ENCODE results near the gene PTS. TPM values are rescaled to one million over a fixed set of nuclear protein-coding genes. Genes with fewer than 3 reads are reported as not detected.

PTS gene
- polyA plus RNA-seq, 3 donors, result 11.8 to 25.0 (median 14.0) TPM

GRCh38 chr11:112213753-112214152 lies 12.5 kb upstream of the PTS start:
- no peaks in the 10 kb centered on the region for H4K20me1 ChIP-seq (ENCODE audit: insufficient read depth, low read length)
- H3K9me3 ChIP-seq (replicated peaks in 1 of 2; ENCODE audit: control insufficient read depth in 1 of 2, insufficient read depth in 1 of 2, low read length in 2 of 2), result no peaks in the 10 kb centered on the region
- H3K4me2 ChIP-seq (replicated peaks; ENCODE audit: extremely low read depth, low read length, poor library complexity, severe bottlenecking), result no peak overlapping the region
- intact Hi-C loops (cut with micrococcal nuclease), result loop anchor here (10.0 kb wide), 3 partner anchors 341 to 1321 kb away; no protein-coding TSS in a partner anchor
- H3K36me3 Mint-ChIP-seq, result no peaks in the 10 kb centered on the region
- H3K4me1 Mint-ChIP-seq, result peaks cover 23% of the 10 kb centered on the region
- H3K4me3 ChIP-seq (replicated peaks in 1 of 3; ENCODE audit: low read depth in 2 of 3, low read length in 3 of 3), result no peak overlapping the region
- no peak for DNase-seq
- peaks cover 0 to 8% (median 0%) of the 10 kb centered on the region in 3 donors for H3K27me3 Mint-ChIP-seq (ENCODE audit: low read depth in 3 of 3)
- WGBS (ENCODE audit: insufficient coverage), result no CpG with 5 or more reads among the region's 4 CpGs
- H3K79me2 ChIP-seq (ENCODE audit: insufficient read depth, low read length), result no peaks in the 10 kb centered on the region
- no peak for TF ChIP-seq CTCF (IDR thresholded peaks at IDR 0.05)
- H3K27ac ChIP-seq (ENCODE audit: low read depth in 1 of 2, low read length in 2 of 2), result no peak overlapping the region
- H3K4me1 ChIP-seq (ENCODE audit: control insufficient read depth in 1 of 2, insufficient read depth in 2 of 2, low read length in 2 of 2), result no peaks in the 10 kb centered on the region
- H3K36me3 ChIP-seq (replicated peaks in 1 of 2; ENCODE audit: control insufficient read depth in 1 of 2, insufficient read depth in 2 of 2, low read length in 2 of 2), result no peaks in the 10 kb centered on the region
- no peaks in the 10 kb centered on the region for H3K27me3 ChIP-seq (ENCODE audit: control insufficient read depth in 2 of 2, insufficient read depth in 2 of 2, low read length in 2 of 2)
- H2AFZ ChIP-seq (ENCODE audit: insufficient read depth, low read depth, low read length, poor library complexity, severe bottlenecking), result no peak overlapping the region
- H3K9me3 Mint-ChIP-seq, result peaks cover 0 to 1% (median 0%) of the 10 kb centered on the region in 7 donors
- H3K27ac Mint-ChIP-seq, result no peak overlapping the region
- H3K9ac ChIP-seq (ENCODE audit: insufficient read depth, low read length, poor library complexity, severe bottlenecking), result no peak overlapping the region
- no peak overlapping the region for H3K4me3 Mint-ChIP-seq

GRCh38 chr11:112215621-112216020 lies 10.6 kb upstream of the PTS start:
- no peak overlapping the region for H3K9ac ChIP-seq (ENCODE audit: insufficient read depth, low read length, poor library complexity, severe bottlenecking)
- H3K4me1 ChIP-seq (ENCODE audit: control insufficient read depth in 1 of 2, insufficient read depth in 2 of 2, low read length in 2 of 2), result peaks cover 0 to 5% of the 10 kb centered on the region in 2 donors
- peaks cover 0 to 3% (median 0%) of the 10 kb centered on the region in 3 donors for H3K27me3 Mint-ChIP-seq (ENCODE audit: low read depth in 3 of 3)
- peaks cover 28% of the 10 kb centered on the region for H3K4me1 Mint-ChIP-seq
- no peaks in the 10 kb centered on the region for H3K27me3 ChIP-seq (ENCODE audit: control insufficient read depth in 2 of 2, insufficient read depth in 2 of 2, low read length in 2 of 2)
- no peak for TF ChIP-seq CTCF (IDR thresholded peaks at IDR 0.05)
- no peak overlapping the region for H3K27ac Mint-ChIP-seq
- no peak overlapping the region for H3K4me3 ChIP-seq (replicated peaks in 1 of 3; ENCODE audit: low read depth in 2 of 3, low read length in 3 of 3)
- H3K36me3 ChIP-seq (replicated peaks in 1 of 2; ENCODE audit: control insufficient read depth in 1 of 2, insufficient read depth in 2 of 2, low read length in 2 of 2), result no peaks in the 10 kb centered on the region
- no peaks in the 10 kb centered on the region for H3K79me2 ChIP-seq (ENCODE audit: insufficient read depth, low read length)
- WGBS (ENCODE audit: insufficient coverage), result no CpG with 5 or more reads among the region's 6 CpGs
- DNase-seq, result no peak
- no peaks in the 10 kb centered on the region for H4K20me1 ChIP-seq (ENCODE audit: insufficient read depth, low read length)
- no peaks in the 10 kb centered on the region for H3K9me3 ChIP-seq (replicated peaks in 1 of 2; ENCODE audit: control insufficient read depth in 1 of 2, insufficient read depth in 1 of 2, low read length in 2 of 2)
- H3K27ac ChIP-seq (ENCODE audit: low read depth in 1 of 2, low read length in 2 of 2), result no peak overlapping the region
- H3K4me3 Mint-ChIP-seq, result no peak overlapping the region
- no peaks in the 10 kb centered on the region for H3K9me3 Mint-ChIP-seq
- intact Hi-C loops (cut with micrococcal nuclease), result loop anchor here (10.0 kb wide), 3 partner anchors 339 to 1319 kb away; no protein-coding TSS in a partner anchor
- no peaks in the 10 kb centered on the region for H3K36me3 Mint-ChIP-seq
- no peak overlapping the region for H2AFZ ChIP-seq (ENCODE audit: insufficient read depth, low read depth, low read length, poor library complexity, severe bottlenecking)
- no peak overlapping the region for H3K4me2 ChIP-seq (replicated peaks; ENCODE audit: extremely low read depth, low read length, poor library complexity, severe bottlenecking)

All from CD14-positive monocyte (primary cell).